Gastrocnemius medialis (tissue), 4 donors: ENCODE results near the gene ADAMTS19. TPM values are rescaled to one million over a fixed set of nuclear protein-coding genes. Genes with fewer than 3 reads are reported as not detected.

ENCODE experiments used
- ATAC-seq, 2 donors: fragments of 150-250 bp; one replicate each; pipeline ENCODE4 v1.9.1; 2016
- DNase-seq, 2 donors: peaks; one replicate each; pipeline ENCODE4 v3.0.0-alpha.2; 2019
- H3K27ac ChIP-seq, 4 donors: fragments of 200-600 bp; sonication (generic); 1 replicate in 1 of 4; 2 replicates in 3 of 4; pipeline ENCODE4 v1.5.1; 2016 to 2018; ENCODE audit warnings: mild to moderate bottlenecking in 2 of 4, moderate library complexity in 1 of 4
- H3K27me3 ChIP-seq, 3 donors: fragments of 200-600 bp; sonication (generic) in 2 of 3; 1 replicate in 1 of 3; 2 replicates in 2 of 3; pipeline versions ENCODE4 v1.5.1 to v1.6.0; 2016 to 2019; ENCODE audit warnings: mild to moderate bottlenecking in 1 of 3, moderate library complexity in 1 of 3
- H3K36me3 ChIP-seq, 2 donors: fragments of 200-600 bp; sonication (generic) in 1 of 2; one replicate each; pipeline ENCODE4 v1.5.1; 2017 to 2018
- H3K4me1 ChIP-seq, 2 donors: fragments of 200-600 bp; sonication (generic) in 1 of 2; one replicate each; pipeline ENCODE4 v1.5.1; 2016 to 2017; ENCODE audit warnings: mild to moderate bottlenecking in 2 of 2
- H3K4me3 ChIP-seq, 4 donors: fragments of 200-600 bp; sonication (generic) in 3 of 4; 1 replicate in 1 of 4; 2 replicates in 3 of 4; pipeline ENCODE4 v1.5.1; 2016 to 2019; ENCODE audit warnings: mild to moderate bottlenecking in 2 of 4
- H3K9me3 ChIP-seq, 3 donors: fragments of 200-600 bp; sonication (generic) in 2 of 3; 1 replicate in 1 of 3; 2 replicates in 2 of 3; pipeline ENCODE4 v1.5.1; 2016 to 2019
- POLR2A ChIP-seq, 2 donors: fragments of 450-650 bp; IDR thresholded peaks; one replicate each; pipeline ENCODE4 v1.6.1; 2017; ENCODE audit warnings: antibody characterized with exemption in 2 of 2, mild to moderate bottlenecking in 2 of 2, moderate library complexity in 2 of 2
- in situ Hi-C, 4 donors: fragments of 200-750 bp; cut with MboI; loops; one replicate each; pipeline versions ENCODE4 v1.15.0 to v1.8.0; 2017; ENCODE audit warnings: low sequenced_read_pairs in 4 of 4
- intact Hi-C: fragments of 100-400 bp; cut with DNase I; formaldehyde crosslinking; loops from one replicate; pipeline ENCODE4 v1.15.1; 2023; ENCODE audit warnings: low total_unique reads
- total RNA-seq, 4 donors: library from RNA; depleted of rRNA; stranded (reverse); fragments of >200 nt; gene quantifications; one replicate each; pipeline versions ENCODE4 v1.1.0 to v1.2.3, GENCODE V29; 2016
- TF ChIP-seq, protein P1 (sequence below), 5 experiments: fragments of 450-650 bp in 3 of 5; fragments of 200-600 bp in 2 of 5; sonication (generic) in 2 of 5; IDR thresholded peaks in 4 of 5; conservative IDR thresholded peaks in 1 of 5; 1 replicate in 4 of 5; 2 replicates in 1 of 5; pipeline ENCODE4 v1.5.1; 2016 to 2019; ENCODE audit warnings: antibody characterized with exemption in 5 of 5, mild to moderate bottlenecking in 3 of 5, moderate library complexity in 3 of 5

Gene ADAMTS19
- total RNA-seq, 4 donors from 2014 or later = 0.36 to 2.4 (median 0.80) TPM

DNA sequence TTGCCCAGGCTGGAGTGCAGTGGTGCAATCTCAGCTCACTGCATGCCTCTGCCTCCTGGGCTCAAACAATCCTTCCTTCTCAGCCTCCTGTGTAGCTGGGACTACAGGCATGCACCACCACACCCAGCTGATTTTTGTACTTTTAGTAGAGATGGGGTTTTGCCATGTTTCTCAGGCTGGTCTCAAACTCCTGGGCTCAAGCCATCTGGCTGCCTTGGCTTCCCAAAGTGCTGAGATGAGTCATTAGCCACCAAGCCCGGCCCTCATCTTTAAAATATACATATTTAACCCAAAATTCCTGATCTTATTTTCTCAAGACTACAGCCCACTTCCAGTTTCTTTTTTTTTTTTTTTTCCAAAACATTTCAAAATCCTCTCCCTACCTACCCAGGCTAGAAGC lies 256.1 kb downstream of the ADAMTS19 start:
- Histone ChIP-seq H3K9me3 (no peaks in the 10 kb centered on the region), H3K4me1 (no peaks in the 10 kb centered on the region), H3K27me3 (no peaks in the 10 kb centered on the region), H3K36me3 (no peaks in the 10 kb centered on the region), H3K4me3 (no peak overlapping the region), H3K27ac (no peak overlapping the region)
- in situ Hi-C loops = no loop called here
- intact Hi-C loops = no loop called here
- DNase-seq (no peak), ATAC-seq (no peak)
- TF ChIP-seq, protein P1, sequence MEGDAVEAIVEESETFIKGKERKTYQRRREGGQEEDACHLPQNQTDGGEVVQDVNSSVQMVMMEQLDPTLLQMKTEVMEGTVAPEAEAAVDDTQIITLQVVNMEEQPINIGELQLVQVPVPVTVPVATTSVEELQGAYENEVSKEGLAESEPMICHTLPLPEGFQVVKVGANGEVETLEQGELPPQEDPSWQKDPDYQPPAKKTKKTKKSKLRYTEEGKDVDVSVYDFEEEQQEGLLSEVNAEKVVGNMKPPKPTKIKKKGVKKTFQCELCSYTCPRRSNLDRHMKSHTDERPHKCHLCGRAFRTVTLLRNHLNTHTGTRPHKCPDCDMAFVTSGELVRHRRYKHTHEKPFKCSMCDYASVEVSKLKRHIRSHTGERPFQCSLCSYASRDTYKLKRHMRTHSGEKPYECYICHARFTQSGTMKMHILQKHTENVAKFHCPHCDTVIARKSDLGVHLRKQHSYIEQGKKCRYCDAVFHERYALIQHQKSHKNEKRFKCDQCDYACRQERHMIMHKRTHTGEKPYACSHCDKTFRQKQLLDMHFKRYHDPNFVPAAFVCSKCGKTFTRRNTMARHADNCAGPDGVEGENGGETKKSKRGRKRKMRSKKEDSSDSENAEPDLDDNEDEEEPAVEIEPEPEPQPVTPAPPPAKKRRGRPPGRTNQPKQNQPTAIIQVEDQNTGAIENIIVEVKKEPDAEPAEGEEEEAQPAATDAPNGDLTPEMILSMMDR (IDR thresholded peaks at IDR 0.05 in 4 of 5, conservative IDR thresholded peaks at IDR 0.05 in 1 of 5) = no peak
- TF ChIP-seq POLR2A (IDR thresholded peaks at IDR 0.05) = no peak

DNA sequence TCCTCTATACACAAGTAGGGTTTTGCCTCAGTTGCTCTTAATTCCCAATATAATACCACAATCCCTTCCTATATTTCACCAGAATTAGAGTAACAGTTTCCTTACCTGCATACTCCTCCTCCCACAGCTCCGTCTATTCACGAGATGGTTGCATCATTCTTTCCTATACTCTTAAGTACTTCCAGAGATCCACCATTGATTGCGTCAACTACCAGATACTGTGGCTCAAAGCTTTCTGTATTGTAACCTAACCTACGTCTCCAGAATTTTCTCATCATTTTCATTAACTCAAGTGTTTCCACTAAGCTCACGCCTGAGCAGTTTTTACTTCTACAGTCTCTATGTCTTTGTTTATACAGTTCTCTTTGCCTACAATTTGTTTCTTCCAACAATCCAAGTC lies 256.6 kb downstream of the ADAMTS19 start:
- intact Hi-C loops (no loop called here), in situ Hi-C loops (no loop called here)
- Histone ChIP-seq H3K4me1 (no peaks in the 10 kb centered on the region), H3K4me3 (no peak overlapping the region), H3K27ac (no peak overlapping the region), H3K27me3 (no peaks in the 10 kb centered on the region), H3K36me3 (no peaks in the 10 kb centered on the region), H3K9me3 (no peaks in the 10 kb centered on the region)
- TF ChIP-seq, protein P1 (IDR thresholded peaks at IDR 0.05 in 4 of 5, conservative IDR thresholded peaks at IDR 0.05 in 1 of 5) = no peak
- TF ChIP-seq POLR2A (IDR thresholded peaks at IDR 0.05) = no peak
- ATAC-seq (no peak), DNase-seq (no peak)

DNA sequence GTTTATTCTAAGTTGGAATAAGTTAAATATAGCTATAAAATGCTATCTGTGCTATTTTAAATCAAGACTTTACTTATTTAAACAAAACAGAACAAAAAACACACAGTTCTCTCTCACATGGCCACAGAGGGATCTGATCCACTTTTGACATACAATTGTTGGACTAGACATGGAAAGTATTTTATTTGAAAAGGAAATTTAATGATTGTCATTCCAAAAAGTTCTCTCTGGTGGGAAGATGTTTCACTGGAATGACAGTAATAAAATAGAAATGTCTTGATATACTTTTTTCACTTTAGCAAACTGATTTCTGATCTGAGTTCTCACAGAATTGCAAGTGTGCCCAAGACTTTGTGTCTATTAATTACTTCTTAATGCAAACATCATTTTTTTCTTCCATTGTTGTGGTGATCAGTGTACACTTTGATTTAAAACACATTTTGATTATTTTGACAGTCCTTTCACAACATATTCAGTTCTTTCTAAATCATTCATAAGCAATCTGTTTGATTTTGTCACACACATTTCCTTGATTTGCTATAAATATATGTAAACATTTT lies 257.7 kb downstream of the ADAMTS19 start:
- H3K36me3 ChIP-seq = no peaks in the 10 kb centered on the region
- H3K27me3 ChIP-seq = no peaks in the 10 kb centered on the region
- no peak for TF ChIP-seq POLR2A (IDR thresholded peaks at IDR 0.05)
- TF ChIP-seq, protein P1 (IDR thresholded peaks at IDR 0.05 in 4 of 5, conservative IDR thresholded peaks at IDR 0.05 in 1 of 5) = no peak
- no peak for DNase-seq
- H3K4me3 ChIP-seq = no peak overlapping the region
- no peaks in the 10 kb centered on the region for H3K9me3 ChIP-seq
- H3K27ac ChIP-seq = no peak overlapping the region
- no peak for ATAC-seq
- in situ Hi-C loops (no loop called here), intact Hi-C loops (no loop called here)
- H3K4me1 ChIP-seq = no peaks in the 10 kb centered on the region

DNA sequence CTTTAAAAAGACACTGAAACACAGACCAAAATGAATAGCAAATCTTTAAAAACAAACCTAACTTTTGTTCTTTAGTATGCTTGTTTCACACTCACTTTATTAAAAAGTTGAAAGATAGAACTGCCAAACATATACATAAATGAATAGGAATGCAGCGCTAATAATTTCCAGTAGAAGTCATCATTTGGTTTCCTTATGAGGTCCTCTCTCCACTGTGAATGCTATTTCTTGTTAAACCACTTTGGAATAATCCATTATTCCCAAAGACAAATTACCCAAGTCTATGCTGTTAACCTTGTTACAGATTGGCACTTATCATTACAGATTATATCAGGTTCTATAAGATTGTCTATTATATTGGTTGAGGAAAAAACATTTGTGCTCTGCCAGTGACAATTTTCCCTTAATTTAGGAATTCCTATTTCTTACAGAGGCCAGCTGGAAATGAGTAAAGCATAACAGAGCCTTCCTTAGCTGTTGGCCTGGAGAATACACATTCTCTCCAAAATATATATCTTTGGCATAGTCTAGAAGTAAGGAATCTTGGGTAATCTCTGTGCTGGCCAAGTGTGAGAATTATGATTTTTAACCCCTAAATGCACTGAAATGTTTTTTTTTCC lies 258.5 kb downstream of the ADAMTS19 start:
- Histone ChIP-seq H3K4me1 (no peaks in the 10 kb centered on the region), H3K4me3 (no peak overlapping the region), H3K36me3 (no peaks in the 10 kb centered on the region), H3K27ac (no peak overlapping the region), H3K27me3 (no peaks in the 10 kb centered on the region), H3K9me3 (no peaks in the 10 kb centered on the region)
- no peak for DNase-seq
- in situ Hi-C loops (no loop called here), intact Hi-C loops (no loop called here)
- no peak for ATAC-seq
- TF ChIP-seq POLR2A (IDR thresholded peaks at IDR 0.05) = no peak
- TF ChIP-seq, protein P1 (IDR thresholded peaks at IDR 0.05 in 4 of 5, conservative IDR thresholded peaks at IDR 0.05 in 1 of 5) = no peak

DNA sequence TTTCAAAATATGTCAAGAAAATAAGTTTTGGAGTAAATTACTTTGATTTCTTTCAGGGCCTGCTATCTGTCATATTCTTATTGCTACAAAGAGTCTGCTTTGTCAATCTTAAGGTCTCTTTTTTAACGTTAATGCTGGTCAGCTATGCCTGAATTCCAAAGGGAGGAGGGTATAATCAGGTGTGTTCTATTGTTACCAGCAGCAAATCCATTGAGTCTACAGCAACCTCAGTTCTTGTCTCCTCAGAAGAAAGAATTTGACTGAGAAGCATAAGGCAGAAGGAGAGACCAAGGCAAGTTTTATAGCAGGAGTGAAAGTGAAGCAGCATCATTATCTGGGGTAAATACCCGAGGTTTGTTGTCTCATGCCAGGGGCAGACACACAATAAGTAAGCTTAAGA lies 264.1 kb downstream of the ADAMTS19 start:
- no peak overlapping the region for H3K4me3 ChIP-seq
- in situ Hi-C loops = no loop called here
- no peaks in the 10 kb centered on the region for H3K27me3 ChIP-seq
- no peaks in the 10 kb centered on the region for H3K4me1 ChIP-seq
- no peak overlapping the region for H3K27ac ChIP-seq
- H3K36me3 ChIP-seq = no peaks in the 10 kb centered on the region
- TF ChIP-seq, protein P1 (IDR thresholded peaks at IDR 0.05 in 4 of 5, conservative IDR thresholded peaks at IDR 0.05 in 1 of 5) = no peak
- TF ChIP-seq POLR2A (IDR thresholded peaks at IDR 0.05) = no peak
- H3K9me3 ChIP-seq = no peaks in the 10 kb centered on the region
- no peak for ATAC-seq
- intact Hi-C loops = no loop called here
- no peak for DNase-seq
